GM10847 (cell line): Measurements from ENCODE around the gene MAPK8IP1.

ENCODE experiments used
- POLR2A ChIP-seq: IDR thresholded peaks from 2 replicates; pipeline ENCODE4 v1.6.1; 2011; ENCODE audit not compliant: insufficient read length; ENCODE audit errors: extremely low read depth

Gene MAPK8IP1

DNA sequence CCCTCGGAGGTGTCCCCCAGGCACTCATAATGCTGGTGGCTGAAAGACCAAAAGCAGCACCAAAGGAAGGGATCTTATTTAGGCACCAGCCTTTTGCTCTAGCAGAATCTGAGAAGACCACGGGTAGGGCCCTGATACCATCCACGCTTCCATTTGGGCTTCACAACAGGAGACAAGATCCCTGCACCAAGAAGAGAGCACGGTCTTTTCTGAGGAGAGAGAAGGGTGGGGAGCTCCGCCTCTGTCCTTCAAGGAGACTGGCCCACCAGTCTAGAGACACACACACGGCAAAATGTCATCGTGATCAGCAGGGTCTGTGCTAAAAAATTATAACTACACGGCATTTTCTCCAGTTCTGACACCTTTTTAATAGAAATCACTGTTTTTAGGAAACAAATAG lies 46.8 kb downstream of the MAPK8IP1 start:
- TF ChIP-seq POLR2A: no peak

- no peak for TF ChIP-seq POLR2A
These were observed 47.8 kb downstream of the MAPK8IP1 start for GRCh38 chr11:45933131-45933831.

DNA sequence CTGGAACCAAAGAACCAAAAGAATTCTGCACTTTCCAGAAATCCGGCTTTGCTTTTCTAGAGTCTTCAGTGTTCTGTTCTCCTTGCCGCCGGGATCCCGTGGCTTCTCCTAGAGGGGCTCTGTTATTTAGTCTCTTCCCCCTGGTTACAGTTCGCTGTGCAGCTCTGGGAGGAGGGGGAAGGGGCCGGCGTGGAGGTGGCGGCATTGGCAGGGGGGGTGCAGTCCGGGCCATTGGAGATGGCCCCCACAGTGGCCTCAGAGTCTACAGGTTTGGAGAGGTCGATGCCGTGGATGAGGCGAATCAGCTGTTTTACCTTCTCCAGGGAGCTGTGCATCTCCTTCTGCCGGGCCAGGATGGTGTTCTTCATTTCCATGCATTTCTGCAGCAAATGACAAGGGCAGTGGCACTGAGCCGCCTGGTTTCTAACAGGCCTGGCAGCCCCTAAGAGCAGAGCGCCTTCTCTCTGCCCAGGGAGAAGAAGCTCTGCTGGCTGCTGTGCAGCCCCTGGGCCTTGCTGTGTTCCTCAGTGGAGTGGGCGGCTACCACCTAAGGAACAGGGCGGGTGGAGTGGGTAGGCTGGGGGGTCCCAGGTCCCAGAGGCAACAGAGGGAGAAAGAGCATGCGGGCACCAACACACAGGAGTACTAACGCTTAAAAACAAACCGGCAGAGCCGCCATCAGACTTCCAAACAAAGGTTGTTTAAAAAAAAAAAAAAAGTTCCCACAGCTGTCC lies 48.6 kb downstream of the MAPK8IP1 start:
- no peak for TF ChIP-seq POLR2A

- TF ChIP-seq POLR2A: no peak
These were observed 49.3 kb downstream of the MAPK8IP1 start for GRCh38 chr11:45934580-45935318.

GRCh38 chr11:45935349-45936064 lies 50.1 kb downstream of the MAPK8IP1 start:
- no peak for TF ChIP-seq POLR2A

GRCh38 chr11:45936511-45937054 lies 51.1 kb downstream of the MAPK8IP1 start:
- TF ChIP-seq POLR2A: no peak

GRCh38 chr11:45937916-45938315 lies 52.5 kb downstream of the MAPK8IP1 start:
- no peak for TF ChIP-seq POLR2A

DNA sequence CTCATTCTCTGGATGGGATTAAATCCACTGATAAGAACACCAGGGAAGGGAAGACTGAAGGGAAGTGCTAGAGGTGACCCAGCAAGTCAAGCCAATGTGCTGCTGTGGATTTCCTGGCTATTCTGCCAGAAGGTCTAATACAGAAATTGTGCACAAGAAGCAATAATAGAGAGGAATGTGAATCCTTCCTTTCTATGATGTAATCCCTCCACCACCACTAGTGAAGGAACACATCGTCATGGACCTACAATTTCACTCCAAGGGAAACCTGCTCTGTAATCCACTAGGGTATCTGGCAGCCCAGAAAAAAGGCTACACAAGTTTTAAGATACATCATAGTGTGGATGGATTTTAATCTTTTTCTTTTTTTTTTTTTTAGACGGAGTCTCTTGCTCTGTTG lies 54.4 kb downstream of the MAPK8IP1 start:
- no peak for TF ChIP-seq POLR2A

- no peak for TF ChIP-seq POLR2A
These were observed 55.8 kb downstream of the MAPK8IP1 start for GRCh38 chr11:45941285-45941684.

DNA sequence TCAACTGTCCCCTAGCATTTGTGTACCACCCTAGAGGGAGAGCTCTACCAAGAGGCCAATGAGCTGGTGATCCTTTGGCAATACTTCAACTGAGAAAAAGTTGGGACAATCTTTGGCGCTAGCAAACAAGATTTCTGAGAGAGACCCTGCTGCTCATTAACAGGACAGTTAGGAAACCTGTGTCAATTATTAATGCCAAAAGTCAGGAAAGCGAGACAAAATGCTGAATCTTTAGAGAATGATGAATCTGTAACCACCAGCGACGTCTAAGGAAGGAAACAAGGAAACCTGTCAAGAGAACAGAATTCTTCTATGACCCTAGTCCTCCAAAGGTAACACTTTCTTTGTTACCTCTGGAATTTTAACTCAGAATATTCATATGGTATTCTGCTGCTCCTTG lies 56.9 kb downstream of the MAPK8IP1 start:
- no peak for TF ChIP-seq POLR2A

GRCh38 chr11:45945397-45945999 lies 60.0 kb downstream of the MAPK8IP1 start:
- no peak for TF ChIP-seq POLR2A

DNA sequence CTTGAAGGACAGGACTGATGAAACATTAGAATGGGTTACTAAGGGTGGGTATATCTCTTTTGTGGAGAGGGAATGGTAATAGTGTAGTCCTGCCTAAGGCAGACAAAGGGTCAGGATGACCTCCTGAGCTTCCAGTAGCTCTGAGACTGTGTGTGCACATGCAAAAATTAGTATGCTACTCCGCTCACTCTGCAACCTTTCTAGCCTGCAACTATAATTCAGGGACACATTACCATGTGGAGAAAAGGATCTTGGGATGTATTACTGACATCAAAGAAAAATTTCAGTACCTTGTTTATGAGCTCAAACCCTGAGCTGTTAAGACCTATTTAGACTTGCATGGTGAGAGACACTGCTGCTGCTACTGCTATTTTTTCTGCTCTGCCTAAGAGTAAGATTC lies 62.4 kb downstream of the MAPK8IP1 start:
- TF ChIP-seq POLR2A: no peak

DNA sequence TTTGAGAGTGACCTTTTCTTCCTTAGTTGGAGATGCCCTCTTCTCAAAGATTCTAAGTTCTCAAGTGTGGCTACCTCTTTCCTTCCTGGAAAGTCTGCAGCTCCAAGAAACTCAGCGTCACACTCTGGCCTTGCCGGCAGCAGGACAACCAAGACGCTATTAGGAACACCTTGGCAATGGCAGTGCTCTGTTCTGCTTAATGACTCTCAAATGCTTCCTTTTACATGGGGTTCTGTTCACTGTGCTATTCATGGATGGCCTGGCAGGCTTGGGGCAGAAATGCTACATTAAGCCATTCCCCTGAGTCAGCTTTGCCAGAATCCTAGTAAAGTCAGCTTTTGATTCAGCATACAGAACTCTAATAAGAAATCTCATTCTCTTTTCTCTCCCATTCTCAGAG lies 62.9 kb downstream of the MAPK8IP1 start:
- no peak for TF ChIP-seq POLR2A

- no peak for TF ChIP-seq POLR2A
These were observed 64.5 kb downstream of the MAPK8IP1 start for GRCh38 chr11:45949992-45950407.
